Thymus (tissue), 14 donors: ENCODE results near the gene SSTR5. TPM values are rescaled to one million over a fixed set of nuclear protein-coding genes. Genes with fewer than 3 reads are reported as not detected.
"Not testable (repeated sequence)": the region's sequence is repeated elsewhere in the genome, so short reads cannot be mapped to it uniquely, and the experiment has no call there.

Experiments
- DNase-seq, 9 donors: peaks; one replicate each; pipeline ENCODE4 v3.0.0-alpha.2; 2013; ENCODE audit warnings: low spot score in 9 of 9, low read depth in 6 of 9, missing footprints in 1 of 9
- H3K27ac ChIP-seq, 2 donors: one replicate each; pipeline ENCODE4 v1.5.1; 2013; ENCODE audit warnings: control low read depth in 1 of 2, low read depth in 1 of 2, low read length in 1 of 2, mild to moderate bottlenecking in 1 of 2, moderate library complexity in 1 of 2
- H3K27me3 ChIP-seq, 2 donors: one replicate each; pipeline ENCODE4 v1.5.1; 2013; ENCODE audit warnings: low read length in 1 of 2; ENCODE audit not compliant: control insufficient read depth in 2 of 2, insufficient read depth in 1 of 2
- H3K36me3 ChIP-seq, 2 donors: one replicate each; pipeline ENCODE4 v1.5.1; 2013; ENCODE audit warnings: low read length in 1 of 2, mild to moderate bottlenecking in 1 of 2, moderate library complexity in 1 of 2; ENCODE audit not compliant: control insufficient read depth in 2 of 2, insufficient read depth in 2 of 2
- H3K4me1 ChIP-seq, 2 donors: one replicate each; pipeline ENCODE4 v1.5.1; 2013; ENCODE audit warnings: low read length in 2 of 2; ENCODE audit not compliant: control insufficient read depth in 2 of 2, insufficient read depth in 2 of 2
- H3K4me3 ChIP-seq, 2 donors: one replicate each; pipeline ENCODE4 v1.5.1; 2013; ENCODE audit warnings: low read length in 2 of 2, control low read depth in 1 of 2, mild to moderate bottlenecking in 1 of 2
- H3K9me3 ChIP-seq, 2 donors: one replicate each; pipeline ENCODE4 v1.5.1; 2013; ENCODE audit warnings: low read length in 1 of 2, mild to moderate bottlenecking in 1 of 2; ENCODE audit not compliant: control insufficient read depth in 2 of 2, insufficient read depth in 1 of 2
- WGBS: extraction: QIAGEN DNeasy Blood & Tissue Kit; methylation state at CpG from one replicate; pipeline ENCODE4 v1.1.7; 2013; 5-methylcytosine and 5-hydroxymethylcytosine counted together
- long read RNA-seq, 10 donors: transcript quantifications; one replicate each; lab custom pipeline, GENCODE V29; 2026
- polyA plus RNA-seq: library from polyadenylated mRNA; stranded (reverse); fragments of 200-250 nt; gene quantifications from one replicate; pipeline ENCODE4 v1.2.3, GENCODE V29; 2013
- total RNA-seq: library from RNA; stranded (reverse); fragments of 120-200 nt; gene quantifications from one replicate; pipeline ENCODE4 v1.2.4, GENCODE V29; 2013
- donor health status: healthy.

SSTR5 gene
- total RNA-seq (not detected), polyA plus RNA-seq (not detected)
- long read RNA-seq, donor 1: 0 reads
- long read RNA-seq, donor 2: 0 reads
- long read RNA-seq, donor 3: 0 reads
- long read RNA-seq, donor 4: 0 reads
- long read RNA-seq, donor 5: 0 reads
- long read RNA-seq, donor 6: 0 reads
- long read RNA-seq, donor 7: 0 reads
- long read RNA-seq, donor 8: 0 reads
- long read RNA-seq, donor 9: 0 reads
- long read RNA-seq, donor 10: 0 reads

GRCh38 chr16:1072526-1073261, at the start of gene SSTR5:
Gene SSTR5 (plus strand): TSS chr16:1072747. CDS start chr16:1078869, 6,122 bp downstream.
- Histone ChIP-seq H3K27ac (no peak within 1 kb of the TSS), H3K4me3 (no peak within 1 kb of the TSS), H3K36me3 (no peaks in the 10 kb centered on the region), H3K4me1 (no peaks in the 10 kb centered on the region), H3K9me3 (peaks cover 0 to 1% of the 10 kb centered on the region in 2 donors), H3K27me3 (peaks cover 28 to 80% of the 10 kb centered on the region in 2 donors)
- no peak for DNase-seq
- WGBS: 13% methylated on average over 59 of the region's 59 CpGs

- H3K4me1 ChIP-seq: no peaks in the 10 kb centered on the region
- WGBS: 82% methylated on average over 20 of the region's 20 CpGs
- peaks cover 0 to 3% of the 10 kb centered on the region in 2 donors for H3K9me3 ChIP-seq
- no peak overlapping the region for H3K4me3 ChIP-seq
- H3K36me3 ChIP-seq: no peaks in the 10 kb centered on the region
- H3K27ac ChIP-seq: no peak overlapping the region
- H3K27me3 ChIP-seq: peaks cover 5 to 39% of the 10 kb centered on the region in 2 donors
- DNase-seq: no peak
These were observed 48.4 kb upstream of the SSTR5 start for GRCh38 chr16:1024138-1024537.

- not testable (repeated sequence) for H3K4me3 ChIP-seq, H3K27ac ChIP-seq, H3K4me1 ChIP-seq, H3K9me3 ChIP-seq, H3K36me3 ChIP-seq
- H3K27me3 ChIP-seq: peaks cover 5 to 47% of the 10 kb centered on the region in 2 donors
- peak in 6 of 9 donors; percentile 3 to 35 (median 22) for DNase-seq
- 72% methylated on average over 24 of the region's 24 CpGs for WGBS
These were observed 47.3 kb upstream of the SSTR5 start for GRCh38 chr16:1025183-1025809.

- Histone ChIP-seq H3K27ac (no peak overlapping the region), H3K4me3 (no peak overlapping the region), H3K27me3 (peaks cover 5 to 48% of the 10 kb centered on the region in 2 donors), H3K9me3 (peaks cover 0 to 3% of the 10 kb centered on the region in 2 donors), H3K4me1 (no peaks in the 10 kb centered on the region), H3K36me3 (no peaks in the 10 kb centered on the region)
- WGBS: 84% methylated on average over 35 of the region's 35 CpGs
- DNase-seq: no peak
These were observed 46.3 kb upstream of the SSTR5 start for GRCh38 chr16:1026057-1026783.

- Histone ChIP-seq H3K9me3 (peaks cover 0 to 3% of the 10 kb centered on the region in 2 donors), H3K27me3 (peaks cover 8 to 42% of the 10 kb centered on the region in 2 donors), H3K4me1 (no peaks in the 10 kb centered on the region), H3K27ac (no peak overlapping the region), H3K36me3 (no peaks in the 10 kb centered on the region), H3K4me3 (no peak overlapping the region)
- 92% methylated on average over 27 of the region's 27 CpGs for WGBS
- no peak for DNase-seq
These were observed 45.6 kb upstream of the SSTR5 start for GRCh38 chr16:1026784-1027500.

GRCh38 chr16:1027501-1027815, 45.1 kb upstream of the SSTR5 start:
- peaks cover 8 to 38% of the 10 kb centered on the region in 2 donors for H3K27me3 ChIP-seq
- H3K27ac ChIP-seq: no peak overlapping the region
- H3K9me3 ChIP-seq: peaks cover 0 to 3% of the 10 kb centered on the region in 2 donors
- no peaks in the 10 kb centered on the region for H3K4me1 ChIP-seq
- no peak for DNase-seq
- 88% methylated on average over 22 of the region's 22 CpGs for WGBS
- no peak overlapping the region for H3K4me3 ChIP-seq
- no peaks in the 10 kb centered on the region for H3K36me3 ChIP-seq

GRCh38 chr16:1028056-1028455, 44.5 kb upstream of the SSTR5 start:
- WGBS: 78% methylated on average over 15 of the region's 15 CpGs

GRCh38 chr16:1028524-1029258, 43.9 kb upstream of the SSTR5 start:
- 23% methylated on average over 39 of the region's 39 CpGs for WGBS
- no peak for DNase-seq

More at GRCh38 chr16:1028056-1028455, 44.5 kb upstream of the SSTR5 start:
- Histone ChIP-seq H3K4me1 (no peaks in the 10 kb centered on the region), H3K36me3 (no peaks in the 10 kb centered on the region), H3K9me3 (peaks cover 0 to 3% of the 10 kb centered on the region in 2 donors), H3K27ac (no peak overlapping the region), H3K4me3 (no peak overlapping the region), H3K27me3 (peaks cover 8 to 37% of the 10 kb centered on the region in 2 donors)
- DNase-seq: no peak

More at GRCh38 chr16:1028524-1029258, 43.9 kb upstream of the SSTR5 start:
- Histone ChIP-seq H3K27ac (no peak overlapping the region), H3K27me3 (peaks cover 8 to 35% of the 10 kb centered on the region in 2 donors), H3K9me3 (peaks cover 0 to 3% of the 10 kb centered on the region in 2 donors), H3K4me3 (no peak overlapping the region), H3K36me3 (no peaks in the 10 kb centered on the region), H3K4me1 (no peaks in the 10 kb centered on the region)
